ENCODE measurements around the gene CLASP1. TPM values are rescaled to one million over a fixed set of nuclear protein-coding genes. Genes with fewer than 3 reads are reported as not detected.

The CLASP1 gene
- total RNA-seq, 1 donor from 2014 or later, result 69.3 TPM

DNA sequence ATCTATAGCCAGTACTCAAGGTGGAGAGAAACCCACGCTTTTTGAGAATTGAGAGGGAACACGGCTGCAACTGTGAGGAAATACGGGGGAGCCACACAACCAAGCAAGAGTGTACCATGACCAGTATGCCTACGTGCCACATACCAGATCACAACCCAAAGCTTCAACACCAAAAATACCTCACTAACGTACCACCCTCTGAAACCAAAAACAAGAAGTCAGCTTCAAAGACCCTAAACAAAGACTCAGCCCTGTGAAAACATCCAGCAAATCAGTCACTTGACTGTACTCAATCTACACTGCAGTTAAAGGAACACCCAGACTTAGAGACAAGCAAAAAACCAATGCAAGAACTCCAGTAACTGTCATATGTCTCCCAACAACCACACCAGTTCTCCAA, 101.6 kb downstream of the CLASP1 start:
- H3K4me3 Mint-ChIP-seq, result no peak overlapping the region

GRCh38 chr2:121545913-121546312, 103.3 kb downstream of the CLASP1 start:
- no peak overlapping the region for H3K4me3 Mint-ChIP-seq
- peaks cover 25% of the 10 kb centered on the region for H3K4me1 Mint-ChIP-seq
- H3K36me3 Mint-ChIP-seq (ENCODE audit: low read depth), result peaks cover 9% of the 10 kb centered on the region
- no peaks in the 10 kb centered on the region for H3K27me3 Mint-ChIP-seq
- H3K27ac Mint-ChIP-seq, result no peak overlapping the region
- H3K9me3 Mint-ChIP-seq, result peaks cover 15% of the 10 kb centered on the region
- no peak for DNase-seq
- intact Hi-C loops (cut with micrococcal nuclease), result no loop called here

More for the DNA sequence above, 101.6 kb downstream of the CLASP1 start:
- Mint-ChIP-seq H3K9me3 (peaks cover 18% of the 10 kb centered on the region), H3K27me3 (no peaks in the 10 kb centered on the region), H3K36me3 (ENCODE audit: low read depth) (peaks cover 9% of the 10 kb centered on the region), H3K27ac (no peak overlapping the region), H3K4me1 (peaks cover 35% of the 10 kb centered on the region)
- intact Hi-C loops (cut with micrococcal nuclease), result no loop called here
- DNase-seq, result no peak

DNA sequence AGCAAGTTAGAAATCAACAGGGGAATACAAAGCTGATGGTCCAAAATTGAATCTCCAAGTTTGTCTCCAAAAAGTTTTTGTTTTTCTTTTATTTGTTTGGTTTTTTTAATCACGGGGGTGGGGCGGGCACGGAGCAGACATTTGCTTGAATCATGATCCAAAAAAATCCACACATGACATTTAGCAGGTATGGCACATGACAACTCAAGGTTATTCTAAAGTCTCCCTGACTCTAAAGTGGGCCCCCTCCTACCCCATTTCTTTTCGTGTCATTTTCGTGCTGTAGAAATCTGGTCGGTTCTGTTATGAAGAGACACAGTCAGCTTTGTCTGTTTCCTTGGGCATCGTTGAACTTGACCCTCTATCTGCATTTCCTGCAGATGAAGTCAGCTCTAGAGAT, 104.0 kb downstream of the CLASP1 start:
- Mint-ChIP-seq H3K27ac (no peak overlapping the region), H3K27me3 (no peaks in the 10 kb centered on the region), H3K4me1 (peaks cover 20% of the 10 kb centered on the region), H3K4me3 (no peak overlapping the region), H3K36me3 (ENCODE audit: low read depth) (peaks cover 7% of the 10 kb centered on the region), H3K9me3 (peaks cover 9% of the 10 kb centered on the region)
- intact Hi-C loops (cut with micrococcal nuclease), result no loop called here
- DNase-seq, result no peak

GRCh38 chr2:121541495-121541894, 107.8 kb downstream of the CLASP1 start:
- H3K27ac Mint-ChIP-seq, result no peak overlapping the region
- intact Hi-C loops (cut with micrococcal nuclease), result no loop called here
- no peak for DNase-seq
- no peaks in the 10 kb centered on the region for H3K9me3 Mint-ChIP-seq
- no peaks in the 10 kb centered on the region for H3K27me3 Mint-ChIP-seq
- no peaks in the 10 kb centered on the region for H3K36me3 Mint-ChIP-seq (ENCODE audit: low read depth)
- peaks cover 26% of the 10 kb centered on the region for H3K4me1 Mint-ChIP-seq
- H3K4me3 Mint-ChIP-seq, result no peak overlapping the region

DNA sequence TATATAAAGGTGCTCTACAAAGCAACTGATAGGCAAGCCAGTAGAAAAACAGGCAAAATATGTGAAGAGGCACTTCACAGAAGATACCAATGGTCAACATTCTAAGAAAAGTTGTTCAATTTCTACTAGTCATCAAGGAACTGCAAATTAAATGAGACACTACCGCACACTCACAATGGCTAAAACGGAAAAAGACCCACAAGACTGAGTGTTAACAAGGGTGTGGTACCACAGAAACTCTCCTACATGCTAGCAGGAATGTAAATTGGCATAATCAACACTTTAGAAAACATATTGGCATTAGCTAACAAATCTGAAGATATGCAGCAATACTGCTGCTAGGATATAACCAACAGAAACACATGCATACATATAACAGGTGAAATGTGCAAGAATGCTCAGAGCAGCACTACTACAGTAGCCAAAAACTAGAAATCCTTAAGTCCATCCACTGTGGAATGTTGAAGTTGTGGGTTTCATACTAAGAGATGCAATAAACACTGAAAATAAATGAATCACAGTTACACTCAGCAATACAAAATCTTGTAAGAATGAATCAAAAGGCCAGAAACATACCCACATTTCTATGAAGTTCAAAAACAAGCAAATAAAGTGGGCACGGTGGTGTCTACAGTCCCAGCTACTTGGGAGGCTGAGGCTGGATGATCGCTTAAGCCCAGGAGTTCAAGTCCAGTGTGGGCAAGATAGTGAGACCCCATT, 109.4 kb downstream of the CLASP1 start:
- H3K36me3 Mint-ChIP-seq (ENCODE audit: low read depth), result no peaks in the 10 kb centered on the region

DNA sequence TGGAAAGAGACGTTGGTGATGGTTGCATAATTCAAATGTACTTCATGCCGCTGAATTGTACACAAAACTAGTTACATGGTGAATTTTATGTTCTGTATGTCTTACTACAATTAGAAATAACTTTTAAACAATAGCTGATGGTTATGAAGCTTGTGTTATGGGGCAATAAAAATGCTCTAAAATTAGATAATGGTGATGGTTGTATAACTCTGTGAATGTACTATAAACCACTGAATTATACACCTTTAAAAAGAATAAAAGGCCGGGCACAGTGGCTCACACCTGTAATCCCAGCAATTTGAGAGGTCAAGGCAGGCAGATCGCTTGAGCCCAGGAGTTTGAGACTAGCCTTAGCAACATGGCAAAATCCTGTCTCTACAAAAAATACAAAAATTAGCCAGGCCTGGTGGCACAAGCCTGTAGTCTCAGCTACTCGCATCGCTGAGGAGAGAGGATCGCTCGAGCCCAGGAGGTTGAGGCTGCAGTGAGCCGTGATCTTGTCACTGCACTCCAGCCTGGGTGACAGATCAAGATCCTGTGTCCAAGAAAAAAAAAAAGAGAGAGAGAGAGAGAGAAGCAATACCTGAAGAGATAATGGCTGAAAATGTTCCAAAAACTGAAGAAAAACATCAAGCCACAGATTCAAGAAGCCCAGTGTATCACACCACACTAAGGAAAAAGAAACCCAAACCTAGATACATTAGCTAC, 112.3 kb downstream of the CLASP1 start:
- intact Hi-C loops (cut with micrococcal nuclease), result no loop called here
- H3K27me3 Mint-ChIP-seq, result no peaks in the 10 kb centered on the region
- H3K4me3 Mint-ChIP-seq, result no peak overlapping the region
- no peaks in the 10 kb centered on the region for H3K9me3 Mint-ChIP-seq
- no peak for DNase-seq
- H3K27ac Mint-ChIP-seq, result no peak overlapping the region
- H3K36me3 Mint-ChIP-seq (ENCODE audit: low read depth), result peaks cover 1% of the 10 kb centered on the region
- peaks cover 33% of the 10 kb centered on the region for H3K4me1 Mint-ChIP-seq

More for the DNA sequence above, 109.4 kb downstream of the CLASP1 start:
- H3K9me3 Mint-ChIP-seq, result no peaks in the 10 kb centered on the region
- DNase-seq, result no peak
- intact Hi-C loops (cut with micrococcal nuclease), result no loop called here
- peaks cover 22% of the 10 kb centered on the region for H3K4me1 Mint-ChIP-seq
- no peaks in the 10 kb centered on the region for H3K27me3 Mint-ChIP-seq
- no peak overlapping the region for H3K4me3 Mint-ChIP-seq
- H3K27ac Mint-ChIP-seq, result no peak overlapping the region

GRCh38 chr2:121536347-121536746, 112.9 kb downstream of the CLASP1 start:
- intact Hi-C loops (cut with micrococcal nuclease), result no loop called here

GRCh38 chr2:121534007-121534406, 115.3 kb downstream of the CLASP1 start:
- H3K4me3 Mint-ChIP-seq, result no peak overlapping the region
- peaks cover 3% of the 10 kb centered on the region for H3K36me3 Mint-ChIP-seq (ENCODE audit: low read depth)
- H3K27me3 Mint-ChIP-seq, result no peaks in the 10 kb centered on the region
- no peaks in the 10 kb centered on the region for H3K9me3 Mint-ChIP-seq
- peaks cover 40% of the 10 kb centered on the region for H3K4me1 Mint-ChIP-seq
- H3K27ac Mint-ChIP-seq, result no peak overlapping the region
- intact Hi-C loops (cut with micrococcal nuclease), result no loop called here
- no peak for DNase-seq

More at GRCh38 chr2:121536347-121536746, 112.9 kb downstream of the CLASP1 start:
- Mint-ChIP-seq H3K36me3 (ENCODE audit: low read depth) (peaks cover 1% of the 10 kb centered on the region), H3K27ac (no peak overlapping the region), H3K9me3 (no peaks in the 10 kb centered on the region), H3K4me3 (no peak overlapping the region), H3K27me3 (no peaks in the 10 kb centered on the region), H3K4me1 (peaks cover 36% of the 10 kb centered on the region)
- no peak for DNase-seq

DNA sequence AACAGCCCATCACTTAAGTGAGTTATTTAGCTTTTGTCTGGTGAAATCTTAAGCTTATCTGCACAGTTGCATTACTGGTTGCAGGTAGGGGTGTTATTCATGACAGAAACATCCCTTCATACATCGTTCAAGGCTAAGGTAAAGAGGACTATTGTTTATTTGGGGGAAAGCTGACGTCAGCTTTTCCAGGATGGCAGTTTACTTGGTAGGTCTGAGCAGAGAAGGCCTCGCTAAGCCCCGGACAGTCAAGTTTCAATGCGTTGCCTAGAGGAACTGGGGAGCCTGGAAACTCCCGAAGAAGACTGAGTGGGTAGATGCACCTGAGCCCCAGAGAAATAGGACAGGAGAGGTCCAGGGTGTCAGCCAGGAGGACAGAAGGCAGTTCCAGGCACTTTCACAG, 116.4 kb downstream of the CLASP1 start:
- peaks cover 9% of the 10 kb centered on the region for H3K36me3 Mint-ChIP-seq (ENCODE audit: low read depth)
- DNase-seq, result no peak
- peaks cover 46% of the 10 kb centered on the region for H3K4me1 Mint-ChIP-seq
- H3K4me3 Mint-ChIP-seq, result no peak overlapping the region
- peak overlapping the region; percentile 34 for H3K27ac Mint-ChIP-seq
- H3K27me3 Mint-ChIP-seq, result no peaks in the 10 kb centered on the region
- no peaks in the 10 kb centered on the region for H3K9me3 Mint-ChIP-seq
- intact Hi-C loops (cut with micrococcal nuclease), result no loop called here

DNA sequence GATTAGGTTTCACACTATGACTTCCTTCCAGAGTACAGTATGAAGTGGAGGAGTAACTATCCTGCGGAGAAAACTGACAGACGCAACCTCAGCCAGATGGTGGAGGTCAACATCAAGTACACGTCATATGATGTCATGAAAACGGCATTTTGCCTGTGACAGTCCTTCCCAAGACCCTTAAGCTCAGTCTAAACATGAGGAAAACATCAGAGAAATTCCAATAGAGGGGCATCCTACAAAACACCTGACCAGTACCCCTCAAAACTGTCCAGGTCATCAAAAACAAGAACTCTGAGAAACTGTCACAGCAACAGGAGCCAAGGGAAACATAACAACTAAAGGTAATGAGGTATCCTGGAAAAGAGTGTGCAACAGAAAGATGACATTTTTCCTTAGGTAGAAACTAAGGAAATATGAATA, 116.9 kb downstream of the CLASP1 start:
- peak overlapping the region; percentile 62 for H3K27ac Mint-ChIP-seq
- H3K36me3 Mint-ChIP-seq (ENCODE audit: low read depth), result peaks cover 13% of the 10 kb centered on the region
- intact Hi-C loops (cut with micrococcal nuclease), result no loop called here
- H3K4me3 Mint-ChIP-seq, result peak overlapping the region; percentile 29
- no peaks in the 10 kb centered on the region for H3K9me3 Mint-ChIP-seq
- peaks cover 49% of the 10 kb centered on the region for H3K4me1 Mint-ChIP-seq
- H3K27me3 Mint-ChIP-seq, result no peaks in the 10 kb centered on the region
- DNase-seq, result no peak

DNA sequence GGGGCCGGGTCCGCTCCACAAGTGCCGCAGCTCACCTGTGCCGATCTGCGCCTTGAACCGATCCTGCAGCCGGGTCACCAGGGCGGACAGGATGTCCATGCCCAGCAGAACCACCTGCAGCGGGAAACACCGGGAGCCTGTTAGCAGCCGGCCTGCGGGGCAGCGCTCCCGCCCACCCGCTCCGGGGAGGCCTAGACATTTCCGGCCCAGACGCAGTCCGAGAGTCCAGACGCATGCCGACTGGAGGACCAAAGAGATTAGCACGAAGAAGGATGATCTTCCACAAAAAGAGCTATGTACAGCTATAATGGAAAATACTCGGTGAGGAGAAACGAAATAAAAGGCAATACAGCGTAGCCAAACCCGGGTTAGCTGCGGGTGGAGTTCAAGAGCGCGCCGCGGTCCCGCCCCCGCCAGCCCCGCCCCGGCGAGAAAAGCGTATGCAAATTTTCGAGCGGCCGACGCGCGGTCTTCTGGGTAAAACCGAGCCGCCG, 119.0 kb downstream of the CLASP1 start:
- DNase-seq, result no peak
- Mint-ChIP-seq H3K4me3 (peak overlapping the region; percentile 90), H3K9me3 (no peaks in the 10 kb centered on the region), H3K36me3 (ENCODE audit: low read depth) (peaks cover 27% of the 10 kb centered on the region), H3K27ac (peak overlapping the region; percentile 96), H3K4me1 (peaks cover 55% of the 10 kb centered on the region), H3K27me3 (no peaks in the 10 kb centered on the region)
- intact Hi-C loops (cut with micrococcal nuclease), result loop anchor here (1.0 kb wide), 3 partner anchors 119 to 206 kb away; partner anchors contain the start of genes CLASP1 and NIFK

DNA sequence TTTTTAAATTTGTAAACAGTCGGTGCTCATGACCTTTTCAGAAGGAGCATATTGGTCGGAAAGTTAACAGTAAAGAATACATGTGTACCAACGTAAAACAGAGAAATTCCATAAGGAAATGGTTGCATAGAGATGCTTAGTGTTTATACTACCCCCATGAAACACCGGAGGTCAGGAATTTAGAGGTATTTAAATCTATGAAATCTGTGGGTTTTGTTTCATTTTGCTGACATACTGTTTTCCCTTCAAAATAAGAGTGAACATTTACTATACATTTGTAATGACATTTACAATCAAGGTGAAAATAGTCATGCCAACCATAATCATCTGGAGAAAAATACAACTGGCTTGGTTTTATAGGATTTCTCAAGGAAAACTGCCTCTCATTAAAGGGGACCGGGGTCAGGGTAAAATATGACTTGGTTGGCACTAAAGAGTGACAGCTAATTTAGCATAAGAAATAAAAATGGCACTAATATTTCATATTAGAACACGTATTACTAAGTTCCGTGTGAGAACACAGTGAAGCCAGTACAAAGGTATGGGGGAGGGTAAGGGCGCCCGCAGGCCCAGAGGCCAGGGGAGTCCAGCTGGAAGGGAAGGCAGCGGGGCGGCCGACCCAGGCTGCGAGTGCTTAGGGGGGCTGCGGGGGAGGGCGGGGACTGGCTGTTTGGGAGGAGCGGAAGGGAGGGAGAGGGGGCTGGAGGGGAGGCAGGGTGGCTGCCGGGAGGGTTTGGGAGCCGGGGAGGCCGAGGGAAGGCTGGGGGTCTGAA, 119.6 kb downstream of the CLASP1 start:
- Mint-ChIP-seq H3K4me1 (peaks cover 55% of the 10 kb centered on the region), H3K27me3 (no peaks in the 10 kb centered on the region), H3K9me3 (no peaks in the 10 kb centered on the region), H3K36me3 (ENCODE audit: low read depth) (peaks cover 33% of the 10 kb centered on the region), H3K4me3 (peak overlapping the region; percentile 90), H3K27ac (peak overlapping the region; percentile 96)
- DNase-seq, result no peak
- intact Hi-C loops (cut with micrococcal nuclease), result loop anchor here (1.0 to 10.0 kb wide), 4 partner anchors 120 to 207 kb away; partner anchors contain the start of genes CLASP1 and NIFK

DNA sequence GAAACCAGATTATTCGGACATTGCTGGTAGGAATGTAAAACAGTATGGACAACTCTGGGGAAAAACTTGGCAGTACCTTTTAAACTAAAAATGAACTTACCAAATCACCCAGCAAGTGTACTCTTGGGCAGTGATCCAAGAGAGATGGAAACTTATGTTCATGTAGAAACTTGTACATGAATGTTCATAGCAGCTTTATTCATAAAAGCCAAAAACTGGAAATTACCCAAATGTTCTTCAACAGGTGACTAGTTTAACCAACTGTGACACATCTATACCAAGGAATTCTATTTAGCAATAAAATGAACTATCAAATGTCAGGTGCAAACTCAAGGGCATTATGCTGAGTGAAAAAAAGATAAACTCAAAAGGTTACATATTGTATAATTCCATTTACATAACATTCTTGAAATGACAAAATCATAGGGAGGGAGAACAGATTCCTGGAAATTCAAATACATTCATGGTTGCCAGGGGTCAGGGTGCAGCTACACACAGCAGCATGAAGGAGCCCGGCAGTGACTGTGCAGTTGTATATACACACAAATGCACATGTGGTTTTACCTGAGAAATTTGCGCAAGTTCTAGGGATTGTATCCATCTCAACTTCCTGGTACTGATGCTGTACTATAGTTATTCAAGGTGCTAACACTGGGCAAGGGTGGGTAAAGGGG, 122.1 kb downstream of the CLASP1 start:
- peak overlapping the region; percentile 34 for H3K27ac Mint-ChIP-seq
- H3K36me3 Mint-ChIP-seq (ENCODE audit: low read depth), result peaks cover 39% of the 10 kb centered on the region
- H3K4me3 Mint-ChIP-seq, result no peak overlapping the region
- H3K27me3 Mint-ChIP-seq, result no peaks in the 10 kb centered on the region
- H3K9me3 Mint-ChIP-seq, result no peaks in the 10 kb centered on the region
- peaks cover 45% of the 10 kb centered on the region for H3K4me1 Mint-ChIP-seq
- intact Hi-C loops (cut with micrococcal nuclease), result loop anchor here (10.0 kb wide), 1 partner anchor 122 kb away; no protein-coding TSS in a partner anchor
- no peak for DNase-seq
